DMS53 treated with DMSO at 0.1 percent for 48 hours (cell line): ENCODE results near the gene GLI3.

Experiments
- DNase-seq: peaks from one replicate; lab custom pipeline; 2025; ENCODE audit not compliant: unreplicated experiment; lab: John Stamatoyannopoulos, UW

The GLI3 gene

GRCh38 chr7:42106562-42106961, 130.4 kb downstream of the GLI3 start:
- DNase-seq, result no peak

GRCh38 chr7:42105554-42106358, 131.3 kb downstream of the GLI3 start:
- DNase-seq, result no peak

DNA sequence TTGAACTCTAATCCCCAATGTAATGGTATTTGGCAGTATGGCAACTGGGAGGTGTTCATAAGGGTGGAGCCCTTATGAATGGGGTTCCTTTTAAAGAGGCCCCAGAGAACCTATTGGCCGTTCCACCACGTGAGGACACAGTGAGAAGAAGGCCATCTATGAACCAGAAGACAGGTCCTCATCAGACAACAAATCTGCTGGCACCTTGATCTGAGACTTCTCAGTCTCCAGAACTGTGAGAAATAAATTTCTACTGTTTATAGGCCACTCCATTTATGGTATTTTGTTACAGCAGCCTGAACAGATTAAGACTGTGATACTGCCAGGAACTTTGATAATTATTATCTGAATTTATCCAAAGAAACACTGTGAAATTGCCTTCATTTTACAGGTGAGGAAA, 132.3 kb downstream of the GLI3 start:
- no peak for DNase-seq

DNA sequence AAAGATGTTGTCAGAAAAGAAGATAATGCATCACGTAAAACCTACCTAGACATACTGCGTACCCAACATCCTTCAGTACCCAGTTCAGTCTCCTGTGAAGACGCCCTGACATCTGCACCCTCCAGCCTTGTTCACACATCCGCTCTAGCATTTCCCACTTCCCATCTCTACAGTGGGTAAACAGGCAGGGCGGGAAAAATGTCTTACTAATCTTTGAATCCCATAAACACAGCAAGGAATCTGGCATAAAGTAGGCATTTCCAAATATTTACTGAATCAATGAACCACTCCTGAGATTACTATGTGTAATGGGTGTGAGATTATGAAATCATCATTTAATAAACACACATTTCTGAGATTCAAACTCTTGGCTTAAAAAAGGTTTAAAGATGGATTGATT, 132.8 kb downstream of the GLI3 start:
- no peak for DNase-seq

DNA sequence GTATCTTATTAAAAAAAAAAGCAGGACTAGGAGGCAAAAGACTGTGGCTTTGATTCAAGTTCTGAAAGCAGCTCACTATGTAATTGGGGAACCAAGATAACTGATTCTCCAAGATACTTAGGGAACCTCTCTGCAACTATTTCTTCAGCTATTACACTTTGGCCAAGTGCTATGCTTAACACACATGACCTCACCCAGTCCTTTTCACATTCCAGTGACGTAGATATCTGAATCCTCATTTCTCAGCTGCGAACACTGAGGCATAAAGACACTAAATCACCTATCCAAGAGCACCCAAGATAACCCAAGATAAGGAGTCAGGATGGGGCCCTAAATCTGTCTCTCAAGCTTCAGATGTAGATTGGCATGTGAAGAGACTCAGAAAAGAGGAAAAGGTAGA, 133.6 kb downstream of the GLI3 start:
- DNase-seq, result no peak

DNA sequence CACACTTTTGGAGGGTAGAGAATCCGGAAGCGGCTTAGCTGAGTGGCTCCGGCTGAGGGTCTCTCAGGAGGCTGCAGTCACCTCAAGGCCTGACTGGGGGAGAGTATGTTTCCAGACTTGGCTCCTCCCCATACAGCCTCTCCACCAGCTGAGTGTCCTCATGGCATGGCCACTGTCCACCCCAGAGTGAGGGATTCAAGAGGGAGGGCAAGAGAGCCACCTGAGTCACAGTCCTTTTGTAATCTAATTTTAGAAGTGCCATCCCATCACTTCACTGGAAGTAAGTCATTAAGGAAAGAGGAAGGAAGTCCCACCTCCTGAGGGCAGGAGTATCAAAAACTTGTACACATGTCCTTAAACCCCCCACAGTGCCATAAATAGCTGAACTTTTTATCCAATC, 134.0 kb downstream of the GLI3 start:
- DNase-seq, result no peak

DNA sequence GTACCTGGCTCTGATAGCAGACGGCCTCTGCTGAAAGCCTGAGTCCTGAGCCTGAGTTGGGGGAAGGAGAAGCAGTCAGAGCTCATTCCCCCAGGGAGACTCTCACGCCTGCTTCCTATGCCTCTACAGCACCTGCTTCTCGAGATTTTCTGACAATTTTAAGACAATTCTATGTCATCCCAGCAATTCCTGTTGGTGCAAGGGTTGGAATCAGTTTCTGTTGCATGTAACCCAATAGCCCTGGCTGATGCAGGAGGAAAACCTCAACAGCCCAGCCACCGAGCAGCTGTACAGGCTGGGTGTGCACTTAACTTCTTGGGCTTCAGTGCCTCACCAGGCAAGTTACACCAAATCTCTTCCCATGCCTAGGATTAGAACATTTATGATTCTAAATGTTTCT, 134.7 kb downstream of the GLI3 start:
- no peak for DNase-seq

- DNase-seq, result no peak
These were observed 136.9 kb downstream of the GLI3 start for GRCh38 chr7:42100156-42100508.

- DNase-seq, result no peak
These were observed 137.4 kb downstream of the GLI3 start for GRCh38 chr7:42099470-42100155.

DNA sequence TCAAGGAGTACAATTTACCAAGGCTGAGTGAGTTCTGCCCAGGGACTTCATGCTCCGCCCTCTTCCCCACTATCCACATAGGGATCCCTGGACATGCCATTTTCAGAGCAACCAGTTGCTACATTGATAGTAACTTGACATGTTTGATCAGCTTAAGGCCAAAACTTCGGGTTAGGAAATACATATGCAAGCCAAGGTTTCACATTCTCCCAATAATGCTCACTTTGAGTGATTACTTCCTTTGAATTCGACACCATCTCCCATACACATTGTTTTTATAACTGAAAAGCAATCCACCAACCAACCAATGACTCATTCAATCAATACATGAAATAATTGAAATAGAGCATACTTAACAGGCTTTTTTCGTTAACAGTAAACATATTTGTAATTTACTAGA, 137.9 kb downstream of the GLI3 start:
- no peak for DNase-seq

DNA sequence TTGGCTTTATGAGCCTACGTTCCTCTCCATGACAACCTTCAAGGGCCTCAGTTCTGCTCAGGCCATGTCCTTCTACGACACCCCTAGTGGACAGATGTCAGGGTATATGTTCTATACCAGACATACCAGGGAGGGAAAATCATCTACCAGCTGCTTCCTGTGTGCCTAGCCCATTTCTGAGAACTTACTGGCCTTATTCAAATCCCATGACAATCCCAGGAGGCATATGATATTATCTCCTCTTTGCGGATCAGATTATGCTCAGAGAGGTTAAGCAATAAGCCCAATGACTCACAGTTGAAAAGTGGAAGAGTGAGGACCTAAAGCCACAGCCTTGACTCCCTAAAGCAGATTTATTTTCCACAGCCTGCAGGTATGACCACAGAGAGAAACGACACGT, 139.3 kb downstream of the GLI3 start:
- DNase-seq, result no peak

- no peak for DNase-seq
These were observed 140.1 kb downstream of the GLI3 start for GRCh38 chr7:42096681-42097561.

GRCh38 chr7:42096268-42096667, 140.7 kb downstream of the GLI3 start:
- DNase-seq, result no peak

GRCh38 chr7:42095791-42096190, 141.2 kb downstream of the GLI3 start:
- DNase-seq, result no peak

- no peak for DNase-seq
These were observed 143.6 kb downstream of the GLI3 start for GRCh38 chr7:42093349-42093905.

DNA sequence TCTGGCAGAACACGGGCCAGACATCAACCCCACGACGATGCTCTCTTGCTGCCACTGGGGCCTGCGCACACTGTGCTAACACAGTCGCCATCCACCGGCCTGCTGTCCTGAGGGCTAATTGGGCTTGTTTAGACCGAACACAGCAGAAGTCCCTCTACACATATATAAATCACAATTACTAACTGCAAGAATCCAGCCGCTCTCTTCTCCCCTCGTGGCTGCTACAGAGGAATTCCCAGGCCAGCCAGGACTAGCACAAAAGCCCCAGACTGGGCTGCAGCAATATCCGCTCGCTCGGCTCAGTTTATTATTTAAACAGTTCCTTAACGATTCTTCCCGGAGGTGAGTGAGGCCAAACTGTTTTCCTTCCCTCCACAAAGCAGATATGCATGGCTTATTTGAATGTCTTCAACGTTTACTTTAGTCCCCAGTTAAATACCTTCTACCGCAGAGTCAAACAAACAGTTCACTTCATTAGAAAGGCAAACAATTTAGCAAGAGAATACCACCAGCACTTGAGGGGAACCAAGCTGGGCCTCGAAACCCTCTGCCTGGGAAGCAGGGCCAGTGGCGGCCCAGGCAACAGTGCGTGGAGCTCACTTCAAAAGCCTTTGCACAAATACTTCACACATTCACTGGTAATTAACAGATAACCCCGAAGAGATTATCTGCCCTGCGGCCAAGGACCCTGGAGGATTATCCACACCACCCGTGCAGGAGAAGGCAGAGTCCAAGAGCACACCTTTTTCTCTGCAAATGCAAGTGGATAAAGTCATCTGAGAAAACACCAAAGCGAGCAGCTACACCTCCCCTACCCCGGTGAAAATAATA, 145.3 kb downstream of the GLI3 start:
- peak; percentile 47 for DNase-seq

GRCh38 chr7:42090806-42091205, 146.2 kb downstream of the GLI3 start:
- no peak for DNase-seq

GRCh38 chr7:42090056-42090455, 147.0 kb downstream of the GLI3 start:
- DNase-seq, result no peak

- no peak for DNase-seq
These were observed 149.4 kb downstream of the GLI3 start for GRCh38 chr7:42087616-42088015.

- DNase-seq, result no peak
These were observed 151.5 kb downstream of the GLI3 start for GRCh38 chr7:42085531-42085930.

GRCh38 chr7:42084263-42084662, 152.7 kb downstream of the GLI3 start:
- DNase-seq, result no peak
